K562 (cell line): ENCODE measurements around the gene KCNG4. TPM values are rescaled to one million over a fixed set of nuclear protein-coding genes. Genes with fewer than 3 reads are reported as not detected.

Experiments used
- ATAC-seq: fragments of 200-7000 bp; cut with Tn5 transposase; 3 replicates; pipeline ENCODE4 v1.9.1; 2020; ENCODE audit warnings: moderate library complexity
- BruUV-seq: library from RNA; stranded (reverse); fragments of 400-500 nt; replicated peaks from 2 replicates; lab custom pipeline; 2021; lab: Mats Ljungman, UMichigan
- CTCF ChIA-PET: fragments of 300-600 bp; formaldehyde crosslinking; extraction: SDS; loops from one replicate; lab custom pipeline; 2021; ENCODE audit warnings: low intra/inter-chr PET ratio; lab: Yijun Ruan, JAX
- POLR2A ChIA-PET: fragments of 300-600, 350-650 bp; sonication (Branson Sonifier 250); formaldehyde crosslinking; extraction: SDS; loops from one replicate; lab custom pipeline; 2021; ENCODE audit warnings: antibody characterized with exemption, inconsistent platforms; lab: Yijun Ruan, JAX
- DNase-seq, 4 experiments: peaks; one replicate each; pipeline versions ENCODE4 v3.0.0 to v3.0.0-alpha.2; 2011 to 2018; ENCODE audit warnings: low spot score in 3 of 4, mixed read lengths in 3 of 4; ENCODE audit errors: extremely low read depth in 1 of 4
- FAIRE-seq: peaks from 2 replicates; lab custom pipeline; 2011; peaks lifted over from hg19 to GRCh38; lab: Jason Lieb, UNC
- H2AFZ ChIP-seq: 2 replicates; pipeline ENCODE4 v1.6.0; 2011; ENCODE audit warnings: low read depth, low read length, control low read depth, inconsistent platforms
- H3K27ac ChIP-seq: fragments of 200-600 bp; 3 replicates; pipeline ENCODE4 v1.8.0; 2011; ENCODE audit warnings: low read depth, mild to moderate bottlenecking, control low read depth, inconsistent platforms, low read length, moderate library complexity, mixed read lengths; ENCODE audit errors: extremely low read depth
- H3K27me3 ChIP-seq, 2 experiments: fragments of 300-600 bp in 1 of 2; 2 replicates in 1 of 2; 3 replicates in 1 of 2; pipeline versions ENCODE4 v1.6.0 to v1.8.0; 2011; ENCODE audit warnings: inconsistent platforms in 2 of 2, low read length in 2 of 2, mild to moderate bottlenecking in 1 of 2, mixed read lengths in 1 of 2, moderate library complexity in 1 of 2; ENCODE audit not compliant: control insufficient read depth in 2 of 2, insufficient read depth in 2 of 2
- H3K36me3 ChIP-seq: fragments of 300-600 bp; 3 replicates; pipeline ENCODE4 v1.8.0; 2011; ENCODE audit warnings: mild to moderate bottlenecking, low read length, inconsistent platforms; ENCODE audit not compliant: control insufficient read depth, insufficient read depth
- H3K4me1 ChIP-seq, 2 experiments: fragments of 200-600 bp in 1 of 2; replicated peaks in 1 of 2; 2 replicates in 1 of 2; 3 replicates in 1 of 2; pipeline versions ENCODE4 v1.5.1 to v1.8.0; 2011; ENCODE audit warnings: inconsistent platforms in 2 of 2, low read length in 2 of 2, mild to moderate bottlenecking in 1 of 2, mixed read lengths in 1 of 2, moderate library complexity in 1 of 2; ENCODE audit not compliant: control insufficient read depth in 2 of 2, insufficient read depth in 2 of 2
- H3K4me2 ChIP-seq: 2 replicates; pipeline ENCODE4 v1.6.1; 2011; ENCODE audit warnings: low read length, control low read depth, inconsistent platforms, mixed read lengths; ENCODE audit not compliant: insufficient read depth
- H3K4me3 ChIP-seq: fragments of 200-600 bp; sonication (generic), shearing (Covaris generic); 2 replicates; pipeline ENCODE4 v1.5.1; 2016; ENCODE audit warnings: control low read depth, inconsistent platforms
- H3K79me2 ChIP-seq: fragments of 200-600 bp; 3 replicates; pipeline ENCODE4 v1.8.0; 2011; ENCODE audit warnings: low read length, inconsistent platforms; ENCODE audit not compliant: control insufficient read depth, insufficient read depth
- H3K9ac ChIP-seq, 2 experiments: 2 replicates each; pipeline versions ENCODE4 v1.6.0 to v1.6.1; 2011; ENCODE audit warnings: low read depth in 2 of 2, low read length in 2 of 2, control low read depth in 1 of 2, inconsistent platforms in 1 of 2, mild to moderate bottlenecking in 1 of 2, mixed read lengths in 1 of 2; ENCODE audit not compliant: insufficient read depth in 1 of 2
- H3K9me1 ChIP-seq: one replicate; pipeline ENCODE4 v1.6.0; 2011; ENCODE audit warnings: inconsistent platforms, mild to moderate bottlenecking, low read length, moderate library complexity; ENCODE audit not compliant: control insufficient read depth, insufficient read depth
- H3K9me3 ChIP-seq: replicated peaks from 2 replicates; pipeline ENCODE4 v1.5.1; 2011; ENCODE audit warnings: low read depth, low read length, inconsistent platforms; ENCODE audit not compliant: control insufficient read depth, insufficient read depth
- H4K20me1 ChIP-seq: replicated peaks from 2 replicates; pipeline ENCODE4 v1.6.1; 2011; ENCODE audit warnings: low read length, inconsistent platforms, mixed read lengths; ENCODE audit not compliant: control insufficient read depth, insufficient read depth
- FOXK2 ChIP-seq, 2 experiments: fragments of 450-650 bp; IDR thresholded peaks in 1 of 2; conservative IDR thresholded peaks in 1 of 2; 2 replicates each; pipeline ENCODE4 v1.6.1; 2016; ENCODE audit warnings: low read depth in 2 of 2, mild to moderate bottlenecking in 1 of 2
- PRDM10 ChIP-seq: fragments of 450-650 bp; IDR thresholded peaks from 2 replicates; pipeline ENCODE4 v1.6.1; 2018; ENCODE audit not compliant: partially characterized antibody
- ZNF436 ChIP-seq: fragments of 250-450, 450-650 bp; sonication (Bioruptor Pico); formaldehyde crosslinking; IDR thresholded peaks from 2 replicates; pipeline ENCODE4 v1.7.0; 2020; ENCODE audit warnings: mild to moderate bottlenecking
- WGBS: fragments of 100-300 bp; shearing (Covaris generic); methylation state at CpG from one replicate; pipeline ENCODE4 v1.1.6; 2016; ENCODE audit warnings: low coverage, mixed read lengths; ENCODE audit not compliant: insufficient coverage; ENCODE audit errors: missing lambda C conversion rate; 5-methylcytosine and 5-hydroxymethylcytosine counted together
- in situ Hi-C: fragments of 300-500 bp; cut with MboI; formaldehyde crosslinking; loops from 4 replicates; pipeline ENCODE4 v1.15.0; 2018; ENCODE audit warnings: inconsistent platforms, mixed read lengths
- intact Hi-C: fragments of 100-400 bp; cut with micrococcal nuclease; formaldehyde crosslinking; loops from 2 replicates; pipeline ENCODE4 v1.14.2; 2022
- polyA plus RNA-seq, 8 experiments: library from polyadenylated mRNA; depleted of rRNA in 4 of 8; stranded (reverse) in 5 of 8; unstranded in 3 of 8; fragments of >200 nt; fragmentation: Nextera tagmentation in 2 of 8; fragmentation: Illumina TruSeq in 1 of 8; extraction: Ambion mirVana in 2 of 8; extraction: Trizol in 1 of 8; gene quantifications; 2 replicates each; pipeline versions ENCODE4 v1.2.1 to v1.2.3, GENCODE V29; 2011 to 2014; ENCODE audit warnings: inconsistent platforms in 1 of 8, missing spikeins in 1 of 8
- total RNA-seq, 7 experiments: library from RNA; depleted of rRNA in 6 of 7; stranded (reverse); fragments of >200 nt in 6 of 7; fragmentation: Illumina TruSeq in 2 of 7; extraction: Trizol in 2 of 7; gene quantifications; 2 replicates each; pipeline versions ENCODE4 v1.2.1 to v1.2.3, GENCODE V29; 2011 to 2021; ENCODE audit warnings: low replicate concordance in 1 of 7

KCNG4 gene
- total and polyA plus RNA-seq, 9 of the 15 experiments (the other 6 are each of a cell fraction or from before 2014, with no cell fraction given), result not detected

- H3K36me3 ChIP-seq, result no peaks in the 10 kb centered on the region
- no peak for DNase-seq
- no peak overlapping the region for H3K4me3 ChIP-seq
- ATAC-seq, result no peak
- ChIA-PET CTCF (no interaction called here), POLR2A (no interaction called here)
- TF ChIP-seq ZNF436 (CRISPR knock-in tag) (no peak), PRDM10 (peak; percentile 95), FOXK2 (conservative IDR thresholded peaks at IDR 0.05 in 1 of 2, IDR thresholded peaks at IDR 0.05 in 1 of 2; ENCODE audit: low read depth in 2 of 2) (peak in 1 of 2 experiments; percentile 30; a peak in 1 of 4 replicates)
- no peak overlapping the region for H3K4me2 ChIP-seq
- no peak overlapping the region for H2AFZ ChIP-seq
- in situ Hi-C loops (no loop called here), intact Hi-C loops (no loop called here)
- no peaks in the 10 kb centered on the region for H3K9me3 ChIP-seq
- no peaks in the 10 kb centered on the region for H3K79me2 ChIP-seq
- 0 out of 5 replicates have a peak, but pooled peaks cover 0 to 2% of the 10 kb centered on the region in 2 experiments for H3K4me1 ChIP-seq
- FAIRE-seq, result no peak
- H3K27ac ChIP-seq, result no peak overlapping the region
- H3K9ac ChIP-seq, result no peak overlapping the region
- peaks cover 33 to 68% of the 10 kb centered on the region in 2 experiments for H3K27me3 ChIP-seq
- no peaks in the 10 kb centered on the region for H3K9me1 ChIP-seq
- WGBS, result 6% methylated on average over 6 of the region's 6 CpGs
- BruUV-seq, result no TSS peak
- no peaks in the 10 kb centered on the region for H4K20me1 ChIP-seq
Observed at GRCh38 chr16:84247331-84247730, 7.5 kb upstream of the KCNG4 start.
